GM12878 (cell line): Measurements from ENCODE around the gene RUNDC3A. TPM values are rescaled to one million over a fixed set of nuclear protein-coding genes. Genes with fewer than 3 reads are reported as not detected.

Experiments used
- ATAC-seq: fragments of 200-7000 bp; cut with Tn5 transposase; 3 replicates; pipeline ENCODE4 v1.9.1; 2020; ENCODE audit warnings: mild to moderate bottlenecking, moderate library complexity
- BruUV-seq: library from RNA; stranded (reverse); fragments of 400-500 nt; replicated peaks from 2 replicates; lab custom pipeline; 2021; lab: Mats Ljungman, UMichigan
- CTCF ChIA-PET: fragments of 300-600 bp; sonication (Branson Sonifier 250); formaldehyde crosslinking; extraction: SDS; loops from one replicate; lab custom pipeline; 2021; ENCODE audit warnings: inconsistent platforms; lab: Yijun Ruan, JAX
- POLR2A ChIA-PET: fragments of 350-600 bp; formaldehyde crosslinking; extraction: SDS; loops from one replicate; lab custom pipeline; 2021; ENCODE audit warnings: inconsistent platforms; lab: Charles Lee
- RAD21 ChIA-PET: fragments of 300-600 bp; sonication (Branson Sonifier 250); formaldehyde crosslinking; loops from one replicate; lab custom pipeline; 2023; ENCODE audit warnings: antibody characterized with exemption; ENCODE audit not compliant: unreplicated experiment; lab: Charles Lee
- SMC1A ChIA-PET: fragments of 300-600 bp; sonication (Branson Sonifier 250); formaldehyde crosslinking; loops from one replicate; lab custom pipeline; 2023; ENCODE audit not compliant: unreplicated experiment, uncharacterized antibody; lab: Charles Lee
- DNase-seq: peaks from one replicate; pipeline ENCODE4 v3.0.0-alpha.2; 2011; ENCODE audit warnings: low read depth, low spot score
- FAIRE-seq: peaks from 3 replicates; lab custom pipeline; 2011; peaks lifted over from hg19 to GRCh38; lab: Jason Lieb, UNC
- H2AFZ ChIP-seq: 2 replicates; pipeline ENCODE4 v1.6.0; 2011; ENCODE audit warnings: low read depth, low read length, control low read depth; ENCODE audit not compliant: control insufficient read depth
- H3K27ac ChIP-seq: 2 replicates; pipeline ENCODE4 v1.5.1; 2011; ENCODE audit warnings: control low read depth; ENCODE audit not compliant: control insufficient read depth, insufficient read depth
- H3K27me3 ChIP-seq, 2 experiments: replicated peaks in 1 of 2; 2 replicates each; pipeline versions ENCODE4 v1.6.0 to v1.6.1; 2011; ENCODE audit warnings: low read length in 1 of 2; ENCODE audit not compliant: control insufficient read depth in 2 of 2, insufficient read depth in 2 of 2
- H3K36me3 ChIP-seq, 2 experiments: 2 replicates each; pipeline ENCODE4 v1.5.1; 2011; ENCODE audit warnings: low read length in 1 of 2; ENCODE audit not compliant: control insufficient read depth in 2 of 2, insufficient read depth in 2 of 2
- H3K4me1 ChIP-seq: 2 replicates; pipeline ENCODE4 v1.6.1; 2011; ENCODE audit warnings: mild to moderate bottlenecking, low read length, moderate library complexity, mixed read lengths; ENCODE audit not compliant: control insufficient read depth, insufficient read depth
- H3K4me2 ChIP-seq: 2 replicates; pipeline ENCODE4 v1.6.0; 2011; ENCODE audit warnings: control low read depth; ENCODE audit not compliant: control insufficient read depth, insufficient read depth
- H3K4me3 ChIP-seq: fragments of 200-600 bp; sonication (generic); 2 replicates; pipeline ENCODE4 v1.5.1; 2016
- H3K79me2 ChIP-seq: 2 replicates; pipeline ENCODE4 v1.6.0; 2011; ENCODE audit warnings: low read length; ENCODE audit not compliant: control insufficient read depth, insufficient read depth
- H3K9ac ChIP-seq: 2 replicates; pipeline ENCODE4 v1.8.0; 2011; ENCODE audit warnings: low read length, control low read depth, mixed read lengths; ENCODE audit not compliant: control insufficient read depth, insufficient read depth
- H3K9me3 ChIP-seq: replicated peaks from 3 replicates; pipeline ENCODE4 v1.5.1; 2011; ENCODE audit warnings: mild to moderate bottlenecking, low read length; ENCODE audit not compliant: control insufficient read depth, insufficient read depth
- H4K20me1 ChIP-seq: 2 replicates; pipeline ENCODE4 v1.6.0; 2011; ENCODE audit not compliant: control insufficient read depth, insufficient read depth
- BMI1 ChIP-seq: fragments of 450-650 bp; IDR thresholded peaks from 2 replicates; pipeline ENCODE4 v1.6.1; 2016; ENCODE audit warnings: mild to moderate bottlenecking, moderate library complexity, borderline replicate concordance
- SUZ12 ChIP-seq: fragments of 200-600 bp; sonication (generic); IDR thresholded peaks from one replicate; pipeline ENCODE4 v1.6.1; 2018; ENCODE audit warnings: antibody characterized with exemption, mild to moderate bottlenecking; ENCODE audit not compliant: unreplicated experiment
- WGBS: methylation state at CpG from one replicate; pipeline ENCODE4 v1.1.6; 2016; ENCODE audit warnings: low lambda C conversion rate; ENCODE audit not compliant: insufficient replicate concordance, insufficient coverage; ENCODE audit errors: missing lambda C conversion rate; 5-methylcytosine and 5-hydroxymethylcytosine counted together
- in situ Hi-C: fragments of 300-500 bp; cut with MboI; formaldehyde crosslinking; loops from 9 replicates; pipeline ENCODE4 v1.14.3; 2018; ENCODE audit warnings: mixed read lengths
- intact Hi-C: fragments of 100-400 bp; cut with micrococcal nuclease; formaldehyde crosslinking; loops from one replicate; pipeline ENCODE4 v1.14.2; 2022; ENCODE audit not compliant: unreplicated experiment
- polyA plus RNA-seq, 11 experiments: library from polyadenylated mRNA; depleted of rRNA in 4 of 11; unstranded in 6 of 11; stranded (reverse) in 5 of 11; fragments of >200 nt; fragmentation: Nextera tagmentation in 4 of 11; fragmentation: Illumina TruSeq in 1 of 11; extraction: Ambion mirVana in 4 of 11; extraction: Trizol in 1 of 11; gene quantifications; 1 replicate in 1 of 11; 2 replicates in 10 of 11; pipeline versions ENCODE4 v1.2.1 to v1.2.3, GENCODE V29; 2011 to 2016; ENCODE audit warnings: inconsistent platforms in 2 of 11, missing spikeins in 2 of 11, low read depth in 1 of 11
- total RNA-seq, 4 experiments: library from RNA; depleted of rRNA in 3 of 4; stranded (reverse); fragments of >200 nt in 3 of 4; fragmentation: Illumina TruSeq in 1 of 4; extraction: Trizol in 1 of 4; gene quantifications; 2 replicates each; pipeline versions ENCODE4 v1.2.1 to v1.2.3, GENCODE V29; 2013 to 2021
- TF ChIP-seq, protein P1 (sequence below): IDR thresholded peaks from 2 replicates; pipeline ENCODE4 v1.6.1; 2012; ENCODE audit warnings: low read depth, low read length, improper control_type of control experiment

The RUNDC3A gene
- total and polyA plus RNA-seq, 10 of the 15 experiments (the other 5 are each of a cell fraction or from before 2014, with no cell fraction given): 0.07 to 0.17 TPM; not detected in 8

- TF ChIP-seq, protein P1, sequence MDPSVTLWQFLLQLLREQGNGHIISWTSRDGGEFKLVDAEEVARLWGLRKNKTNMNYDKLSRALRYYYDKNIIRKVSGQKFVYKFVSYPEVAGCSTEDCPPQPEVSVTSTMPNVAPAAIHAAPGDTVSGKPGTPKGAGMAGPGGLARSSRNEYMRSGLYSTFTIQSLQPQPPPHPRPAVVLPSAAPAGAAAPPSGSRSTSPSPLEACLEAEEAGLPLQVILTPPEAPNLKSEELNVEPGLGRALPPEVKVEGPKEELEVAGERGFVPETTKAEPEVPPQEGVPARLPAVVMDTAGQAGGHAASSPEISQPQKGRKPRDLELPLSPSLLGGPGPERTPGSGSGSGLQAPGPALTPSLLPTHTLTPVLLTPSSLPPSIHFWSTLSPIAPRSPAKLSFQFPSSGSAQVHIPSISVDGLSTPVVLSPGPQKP: no peak
Observed at GRCh38 chr17:44360144-44360533, 51.7 kb downstream of the RUNDC3A start (continued).

GRCh38 chr17:44360826-44361225, 52.4 kb downstream of the RUNDC3A start:
- intact Hi-C loops: no loop called here
- Histone ChIP-seq H3K27ac (no peak overlapping the region), H3K4me1 (no peaks in the 10 kb centered on the region), H3K9ac (no peak overlapping the region), H3K27me3 (peaks cover 0 to 2% of the 10 kb centered on the region in 2 experiments; a peak in 2 of 4 replicates), H2AFZ (no peak overlapping the region), H3K4me3 (no peak overlapping the region), H4K20me1 (no peaks in the 10 kb centered on the region)
- ChIA-PET SMC1A (interaction anchor here (0.8 kb wide), 1 partner anchor 154 kb away, joined by 3 read pairs; no protein-coding TSS in a partner anchor), POLR2A (interaction anchor here (0.6 kb wide), 1 partner anchor 250 kb away, joined by 4 read pairs; no protein-coding TSS in a partner anchor), CTCF (interaction anchor here (1.3 kb wide), 1 partner anchor 10 kb away, joined by 3 read pairs; no protein-coding TSS in a partner anchor)
- no TSS peak for BruUV-seq
- FAIRE-seq (no peak), ATAC-seq (no peak)
- no peak for TF ChIP-seq SUZ12
- peak; percentile 23; the same call in 1 of the 2 replicates for TF ChIP-seq BMI1
- TF ChIP-seq, all 136 proteins: peak for 1
- RAD21 ChIA-PET: no interaction called here
- Histone ChIP-seq H3K79me2 (no peaks in the 10 kb centered on the region), H3K36me3 (no peaks in the 10 kb centered on the region), H3K4me2 (no peak overlapping the region), H3K9me3 (no peaks in the 10 kb centered on the region)
- 8% methylated on average over 5 of the region's 5 CpGs for WGBS
- in situ Hi-C loops: no loop called here
- no peak for DNase-seq
